Spinal cord (tissue), 10 donors: Measurements from ENCODE around the gene GPR21. TPM values are rescaled to one million over a fixed set of nuclear protein-coding genes. Genes with fewer than 3 reads are reported as not detected.
A peak's percentile ranks its signal among the peaks of the same experiment; 100 is the strongest.

Experiments used
- DNase-seq, 6 donors: peaks; one replicate each; pipeline versions ENCODE4 v3.0.0 to v3.0.0-alpha.2; 2013 to 2015; ENCODE audit warnings: low spot score in 6 of 6, low read depth in 4 of 6
- H3K27ac ChIP-seq: one replicate; pipeline ENCODE4 v1.5.1; 2013; ENCODE audit warnings: low read depth, low read length, control low read depth
- H3K27me3 ChIP-seq: one replicate; pipeline ENCODE4 v1.6.1; 2013; ENCODE audit warnings: low read length; ENCODE audit not compliant: control insufficient read depth, insufficient read depth
- H3K36me3 ChIP-seq: one replicate; pipeline ENCODE4 v1.6.1; 2013; ENCODE audit warnings: low read length; ENCODE audit not compliant: control insufficient read depth, insufficient read depth
- H3K4me1 ChIP-seq: one replicate; pipeline ENCODE4 v1.6.1; 2013; ENCODE audit warnings: low read length; ENCODE audit not compliant: control insufficient read depth, insufficient read depth
- H3K4me3 ChIP-seq: one replicate; pipeline ENCODE4 v1.5.1; 2013; ENCODE audit warnings: low read depth, low read length, control low read depth
- H3K9me3 ChIP-seq: one replicate; pipeline ENCODE4 v1.6.1; 2013; ENCODE audit warnings: low read length; ENCODE audit not compliant: control insufficient read depth, insufficient read depth
- WGBS: methylation state at CpG from one replicate; pipeline ENCODE4 v1.1.5; 2013; ENCODE audit warnings: missing lambda C conversion rate; ENCODE audit not compliant: insufficient coverage; 5-methylcytosine and 5-hydroxymethylcytosine counted together
- long read RNA-seq, 4 donors: transcript quantifications; one replicate each; lab custom pipeline, GENCODE V29; 2026
- polyA plus RNA-seq, 2 donors: library from polyadenylated mRNA; unstranded; fragments of 120-200 nt; gene quantifications; one replicate each; pipeline ENCODE4 v1.2.1, GENCODE V29; 2013; ENCODE audit not compliant: insufficient read length in 2 of 2
- total RNA-seq, 2 donors: library from RNA; depleted of rRNA in 1 of 2; stranded (reverse); fragments of 120-200 nt in 1 of 2; fragments of >200 nt in 1 of 2; gene quantifications; one replicate each; pipeline versions ENCODE4 v1.2.3 to v1.2.4, GENCODE V29; 2013 to 2014
- donor health status: healthy.

Gene GPR21, protein sequence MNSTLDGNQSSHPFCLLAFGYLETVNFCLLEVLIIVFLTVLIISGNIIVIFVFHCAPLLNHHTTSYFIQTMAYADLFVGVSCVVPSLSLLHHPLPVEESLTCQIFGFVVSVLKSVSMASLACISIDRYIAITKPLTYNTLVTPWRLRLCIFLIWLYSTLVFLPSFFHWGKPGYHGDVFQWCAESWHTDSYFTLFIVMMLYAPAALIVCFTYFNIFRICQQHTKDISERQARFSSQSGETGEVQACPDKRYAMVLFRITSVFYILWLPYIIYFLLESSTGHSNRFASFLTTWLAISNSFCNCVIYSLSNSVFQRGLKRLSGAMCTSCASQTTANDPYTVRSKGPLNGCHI
- 1 to 10 TPM in 1 of 2 donors, under 1 TPM in 1; 0.50 to 5.6 TPM for total RNA-seq
- polyA plus RNA-seq = 1 to 10 TPM; 1.2 to 2.7 TPM
- long read RNA-seq, donor 1 = 0 reads
- long read RNA-seq, donor 2 = 0 reads
- long read RNA-seq, donor 3 = 0 reads
- long read RNA-seq, donor 4 = 0 reads

DNA sequence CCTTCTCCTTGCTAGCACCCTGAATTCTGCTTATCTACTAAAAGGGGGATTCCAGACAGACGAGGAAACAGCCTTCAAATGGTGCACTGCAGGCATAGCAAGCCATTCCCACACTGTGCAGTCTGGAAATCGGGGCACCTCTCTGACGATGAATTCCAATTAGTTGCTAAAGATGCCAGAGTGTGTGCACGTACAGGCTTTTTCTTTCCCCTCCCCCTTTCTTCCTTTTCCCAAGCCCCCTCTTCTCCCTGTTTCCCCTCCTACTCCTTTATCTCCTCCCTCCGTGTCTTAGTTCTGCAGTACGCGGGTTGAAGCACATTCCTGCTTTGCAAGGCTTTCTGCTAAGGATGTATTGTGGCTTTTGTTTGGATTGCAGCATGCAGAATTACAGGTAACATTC lies at the start of gene GPR21:
GPR21 (plus strand) TSS at position 316 of the 400 bp plus-strand sequence. CDS start 900 bp downstream, outside the sequence.
- no peaks in the 10 kb centered on the region for H3K27me3 ChIP-seq
- peak within 1 kb of the TSS; percentile 43 for H3K27ac ChIP-seq
- no peaks in the 10 kb centered on the region for H3K9me3 ChIP-seq
- peaks cover 5% of the 10 kb centered on the region for H3K4me1 ChIP-seq
- peak; percentile 44 to 96 (median 60) for DNase-seq
- peak within 1 kb of the TSS; percentile 19 for H3K4me3 ChIP-seq
- no peaks in the 10 kb centered on the region for H3K36me3 ChIP-seq
- WGBS = 18% methylated on average over 4 of the region's 7 CpGs

DNA sequence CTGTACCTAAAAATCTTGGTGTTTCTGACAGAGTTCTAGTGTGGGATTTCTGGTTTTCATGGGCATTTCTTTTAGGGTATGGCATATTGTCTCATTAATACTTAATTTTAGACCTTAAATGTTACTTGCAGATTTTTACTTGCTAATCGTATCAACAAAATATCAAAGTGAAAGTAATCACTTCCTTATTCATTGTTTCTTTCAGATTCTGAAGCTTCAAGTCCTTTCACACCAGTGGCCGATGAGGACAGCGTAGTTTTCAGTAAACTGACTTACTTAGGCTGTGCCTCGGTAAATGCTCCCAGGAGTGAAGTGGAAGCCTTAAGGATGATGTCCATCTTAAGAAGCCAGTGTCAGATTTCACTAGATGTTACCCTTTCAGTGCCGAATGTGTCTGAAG lies 47.5 kb upstream of the GPR21 start:
- 67% methylated on average over 1 of the region's 5 CpGs for WGBS
- Histone ChIP-seq H3K27me3 (no peaks in the 10 kb centered on the region), H3K4me3 (no peak overlapping the region), H3K4me1 (peaks cover 4% of the 10 kb centered on the region), H3K27ac (no peak overlapping the region), H3K36me3 (peaks cover 14% of the 10 kb centered on the region), H3K9me3 (no peaks in the 10 kb centered on the region)
- DNase-seq = no peak

DNA sequence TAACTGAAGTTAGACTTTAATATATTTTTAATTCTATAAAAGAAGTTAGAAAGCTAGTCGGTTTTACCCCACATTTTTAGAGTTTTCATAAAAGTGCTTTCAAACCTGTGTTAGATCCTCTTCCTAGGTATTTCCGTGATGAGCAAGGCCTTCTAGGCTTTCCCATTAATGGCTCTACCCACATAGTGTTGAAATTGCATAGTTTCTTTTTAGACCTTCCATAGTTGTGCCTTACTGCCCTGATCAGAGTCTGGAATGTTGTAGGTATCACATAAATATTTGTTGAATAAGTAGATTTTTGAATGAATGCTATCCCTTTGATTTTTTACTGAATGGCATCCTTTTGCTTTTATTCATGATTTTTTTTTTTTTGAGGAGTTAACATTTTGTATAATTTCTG lies 45.3 kb upstream of the GPR21 start:
- Histone ChIP-seq H3K4me1 (no peaks in the 10 kb centered on the region), H3K36me3 (peaks cover 16% of the 10 kb centered on the region), H3K27ac (no peak overlapping the region), H3K9me3 (no peaks in the 10 kb centered on the region), H3K4me3 (no peak overlapping the region), H3K27me3 (no peaks in the 10 kb centered on the region)
- DNase-seq = no peak
- no CpG with 5 or more reads among the region's 2 CpGs for WGBS

DNA sequence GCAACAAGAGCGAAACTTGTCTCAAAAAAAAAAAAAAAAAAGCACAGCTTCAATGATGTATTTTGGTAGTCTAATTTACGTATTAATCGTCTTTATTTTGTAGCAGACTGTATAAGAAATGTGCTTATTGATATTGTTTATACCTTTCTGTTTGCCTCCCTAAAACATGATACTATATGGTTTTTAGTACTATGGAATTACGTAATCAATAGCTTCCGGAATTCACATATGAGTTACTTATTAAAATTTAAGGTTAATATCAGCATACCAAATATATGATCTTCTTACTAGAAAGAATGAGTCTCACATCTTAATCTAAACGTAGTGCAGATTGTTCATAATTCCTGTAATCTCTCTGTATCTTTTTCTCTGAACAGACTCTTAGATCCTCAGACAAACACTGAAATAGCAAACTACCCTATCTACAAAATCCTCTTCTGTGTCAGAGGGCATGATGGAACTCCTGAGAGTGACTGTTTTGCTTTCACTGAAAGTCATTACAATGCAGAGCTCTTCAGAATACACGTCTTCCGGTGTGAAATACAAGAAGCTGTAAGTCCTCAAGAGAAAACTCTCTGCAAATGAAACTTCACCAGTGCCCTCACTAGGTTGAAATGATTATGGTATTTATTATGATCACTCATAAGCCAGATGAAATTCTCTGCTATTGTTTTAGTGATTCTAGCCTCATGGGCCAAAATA lies 44.4 kb upstream of the GPR21 start:
- WGBS = no CpG with 5 or more reads among the region's 8 CpGs
- Histone ChIP-seq H3K27me3 (no peaks in the 10 kb centered on the region), H3K4me1 (no peaks in the 10 kb centered on the region), H3K4me3 (no peak overlapping the region), H3K36me3 (peaks cover 16% of the 10 kb centered on the region), H3K27ac (no peak overlapping the region), H3K9me3 (no peaks in the 10 kb centered on the region)
- peak in 1 of 6 donors; percentile 2 for DNase-seq

DNA sequence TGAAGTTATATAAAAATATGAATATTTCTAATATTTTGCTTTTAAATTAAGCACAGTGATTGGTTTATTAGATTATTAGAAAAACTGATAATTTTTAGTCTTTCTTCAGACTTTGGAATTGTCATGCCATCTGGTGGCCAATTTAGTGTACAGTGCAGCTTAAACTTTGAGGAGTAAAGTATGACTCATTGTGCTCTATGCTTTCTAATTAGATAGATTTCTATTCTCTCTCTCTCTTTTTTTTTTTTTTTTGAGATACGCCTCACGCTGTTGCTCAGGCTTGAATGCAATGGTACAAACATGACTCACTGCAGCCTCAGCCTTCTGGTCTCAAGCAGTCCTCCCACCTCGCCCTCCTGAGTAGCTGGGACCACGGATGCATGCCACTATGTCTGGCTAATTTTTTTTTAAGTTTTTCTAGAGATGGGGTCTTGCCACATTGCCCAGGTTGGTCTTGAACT lies 42.1 kb upstream of the GPR21 start:
- Histone ChIP-seq H3K36me3 (peaks cover 9% of the 10 kb centered on the region), H3K9me3 (no peaks in the 10 kb centered on the region), H3K4me3 (no peak overlapping the region), H3K27me3 (no peaks in the 10 kb centered on the region), H3K4me1 (no peaks in the 10 kb centered on the region), H3K27ac (no peak overlapping the region)
- peak in 5 of 6 donors; percentile 4 to 55 (median 11) for DNase-seq
- WGBS = 100% methylated on average over 2 of the region's 4 CpGs

DNA sequence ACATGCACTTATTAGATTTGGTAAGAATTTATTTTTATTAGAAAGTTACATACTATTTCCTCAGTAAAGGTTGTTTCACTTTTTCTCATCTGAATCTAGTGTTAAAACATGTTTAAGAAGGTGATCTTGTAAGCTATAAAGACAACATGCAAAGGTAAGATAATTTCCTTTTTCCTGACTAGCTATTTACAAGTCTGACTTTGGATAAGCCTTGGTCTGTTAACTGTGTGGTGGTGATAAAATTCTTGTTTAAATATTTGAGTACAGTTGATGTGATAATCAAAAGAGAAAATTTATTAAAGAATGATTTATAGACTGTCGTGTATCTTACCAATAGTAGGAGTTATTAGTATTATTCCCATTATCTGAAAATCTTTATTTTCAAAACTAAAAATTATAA lies 36.9 kb upstream of the GPR21 start:
- no peaks in the 10 kb centered on the region for H3K9me3 ChIP-seq
- no peak overlapping the region for H3K4me3 ChIP-seq
- no CpG with 5 or more reads among the region's 1 CpG for WGBS
- no peaks in the 10 kb centered on the region for H3K4me1 ChIP-seq
- no peaks in the 10 kb centered on the region for H3K27me3 ChIP-seq
- peaks cover 10% of the 10 kb centered on the region for H3K36me3 ChIP-seq
- H3K27ac ChIP-seq = no peak overlapping the region
- no peak for DNase-seq

DNA sequence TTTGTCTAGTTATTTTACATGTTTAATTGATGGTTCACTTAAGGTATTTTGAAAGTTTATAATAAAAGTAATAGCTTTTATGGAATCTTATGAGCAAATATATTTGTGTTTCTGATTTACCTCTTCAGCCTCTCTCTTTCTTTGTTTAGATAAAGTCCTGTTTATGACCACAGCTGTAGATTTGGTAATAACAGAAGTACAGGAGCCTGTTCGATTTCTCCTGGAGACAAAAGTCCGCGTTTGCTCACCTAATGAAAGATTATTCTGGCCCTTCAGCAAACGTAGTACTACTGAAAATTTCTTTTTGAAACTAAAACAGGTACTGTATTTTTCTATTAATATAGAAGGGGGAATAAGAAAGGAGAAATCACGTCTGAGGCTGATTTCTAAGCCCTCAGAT lies 35.0 kb upstream of the GPR21 start:
- H3K27me3 ChIP-seq = no peaks in the 10 kb centered on the region
- no peaks in the 10 kb centered on the region for H3K4me1 ChIP-seq
- peaks cover 9% of the 10 kb centered on the region for H3K36me3 ChIP-seq
- H3K27ac ChIP-seq = no peak overlapping the region
- DNase-seq = no peak
- H3K4me3 ChIP-seq = no peak overlapping the region
- H3K9me3 ChIP-seq = no peaks in the 10 kb centered on the region
- WGBS = no CpG with 5 or more reads among the region's 5 CpGs

DNA sequence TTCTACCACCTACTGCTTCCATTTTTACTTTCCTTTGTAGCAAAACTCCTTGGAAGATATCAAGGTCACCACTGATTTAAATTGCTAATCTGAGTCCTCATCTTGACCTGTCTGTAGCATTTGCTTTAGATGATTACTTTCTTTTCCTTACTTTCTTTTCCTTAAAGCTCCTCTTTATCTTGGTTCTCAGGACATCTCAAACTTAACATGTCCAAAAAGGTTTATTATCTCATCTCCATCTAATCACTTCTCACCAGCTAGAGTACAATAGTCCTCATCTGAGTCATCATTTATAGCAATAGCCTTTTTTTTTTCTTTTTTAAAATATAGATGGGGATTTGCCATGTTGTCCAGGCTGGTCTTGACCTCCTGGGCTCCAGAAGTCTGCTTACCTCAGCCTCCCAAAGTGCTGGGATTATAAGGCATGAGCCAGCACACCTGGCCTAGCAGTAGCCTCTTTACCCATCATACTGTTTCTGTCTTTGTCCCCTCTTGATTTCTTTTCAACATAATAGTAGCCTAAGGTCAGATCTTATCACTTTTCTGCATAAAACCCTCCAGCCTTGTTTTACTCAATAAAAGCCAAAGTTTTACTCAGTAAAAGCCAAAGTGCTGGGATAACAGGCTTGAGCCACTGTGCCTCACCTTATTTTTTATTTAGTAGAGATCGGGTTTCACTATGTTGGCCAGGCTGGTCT lies 32.9 kb upstream of the GPR21 start:
- H3K36me3 ChIP-seq = peaks cover 13% of the 10 kb centered on the region
- WGBS = 100% methylated on average over 1 of the region's 1 CpG
- H3K27me3 ChIP-seq = no peaks in the 10 kb centered on the region
- H3K4me3 ChIP-seq = no peak overlapping the region
- no peak for DNase-seq
- H3K27ac ChIP-seq = no peak overlapping the region
- no peaks in the 10 kb centered on the region for H3K9me3 ChIP-seq
- H3K4me1 ChIP-seq = no peaks in the 10 kb centered on the region

DNA sequence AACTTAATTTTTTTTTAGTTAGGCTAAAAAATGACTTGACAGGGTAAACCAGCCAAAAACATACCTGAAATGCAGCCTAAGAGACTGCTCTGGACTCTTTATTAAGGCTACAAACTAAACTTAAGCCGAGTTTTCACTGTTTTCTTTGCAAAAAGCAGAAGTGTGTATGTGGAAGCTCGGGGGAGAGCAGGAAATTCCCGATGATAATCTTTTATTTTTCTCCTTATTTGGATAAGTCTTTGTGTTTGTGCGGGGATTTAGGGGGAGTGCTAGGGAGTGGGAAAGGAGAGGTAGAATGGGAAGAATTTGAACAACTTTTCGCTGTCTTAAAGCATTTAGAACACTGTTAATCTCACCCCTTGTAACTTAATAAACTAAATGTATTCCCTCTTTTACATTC lies 30.7 kb upstream of the GPR21 start:
- no peaks in the 10 kb centered on the region for H3K27me3 ChIP-seq
- peaks cover 13% of the 10 kb centered on the region for H3K36me3 ChIP-seq
- no peak overlapping the region for H3K27ac ChIP-seq
- no peak overlapping the region for H3K4me3 ChIP-seq
- DNase-seq = no peak
- WGBS = 89% methylated on average over 3 of the region's 5 CpGs
- H3K4me1 ChIP-seq = no peaks in the 10 kb centered on the region
- H3K9me3 ChIP-seq = no peaks in the 10 kb centered on the region
